Liver (tissue), 9 donors: ENCODE data around the gene PREX1. TPM values are rescaled to one million over a fixed set of nuclear protein-coding genes. Genes with fewer than 3 reads are reported as not detected.

ENCODE experiments used
- DNase-seq: peaks from one replicate; pipeline ENCODE4 v3.0.0-alpha.2; 2017; ENCODE audit warnings: low spot score
- H3K27ac ChIP-seq, 2 donors: one replicate each; pipeline ENCODE4 v1.7.0; 2013; ENCODE audit warnings: inconsistent platforms in 2 of 2, low read length in 2 of 2, control low read depth in 1 of 2, low read depth in 1 of 2, mild to moderate bottlenecking in 1 of 2
- H3K27me3 ChIP-seq, 4 donors: one replicate each; pipeline versions ENCODE4 v1.6.1 to v1.7.0; 2013; ENCODE audit warnings: low read length in 3 of 4, inconsistent platforms in 1 of 4, mild to moderate bottlenecking in 1 of 4, moderate library complexity in 1 of 4; ENCODE audit not compliant: control insufficient read depth in 4 of 4, insufficient read depth in 4 of 4
- H3K36me3 ChIP-seq, 4 donors: one replicate each; pipeline versions ENCODE4 v1.6.1 to v1.7.0; 2013; ENCODE audit warnings: low read length in 3 of 4, mild to moderate bottlenecking in 3 of 4, low read depth in 1 of 4, moderate library complexity in 1 of 4; ENCODE audit not compliant: control insufficient read depth in 4 of 4, insufficient read depth in 3 of 4
- H3K4me1 ChIP-seq, 4 donors: one replicate each; pipeline versions ENCODE4 v1.6.1 to v1.7.0; 2013; ENCODE audit warnings: low read length in 3 of 4, mild to moderate bottlenecking in 3 of 4, moderate library complexity in 1 of 4; ENCODE audit not compliant: control insufficient read depth in 4 of 4, insufficient read depth in 4 of 4
- H3K4me3 ChIP-seq, 3 donors: one replicate each; pipeline versions ENCODE4 v1.6.1 to v1.7.0; 2013; ENCODE audit warnings: low read length in 3 of 3, control low read depth in 1 of 3, low read depth in 1 of 3, mild to moderate bottlenecking in 1 of 3
- H3K9ac ChIP-seq, 2 donors: one replicate each; pipeline ENCODE4 v1.7.0; 2013; ENCODE audit warnings: low read length in 2 of 2, mild to moderate bottlenecking in 2 of 2, moderate library complexity in 2 of 2, control low read depth in 1 of 2, low read depth in 1 of 2
- H3K9me3 ChIP-seq, 4 donors: one replicate each; pipeline versions ENCODE4 v1.6.1 to v1.7.0; 2013; ENCODE audit warnings: low read length in 3 of 4; ENCODE audit not compliant: control insufficient read depth in 4 of 4
- ATF3 ChIP-seq: IDR thresholded peaks from 2 replicates; pipeline ENCODE4 v1.6.1; 2016; ENCODE audit warnings: antibody characterized with exemption
- CTCF ChIP-seq: fragments of 150-350 bp; IDR thresholded peaks from 2 replicates; pipeline ENCODE4 v1.5.1; 2017; ENCODE audit warnings: improper control_type of control experiment, low read depth, low read length; ENCODE audit not compliant: missing input control
- EGR1 ChIP-seq, 2 donors: IDR thresholded peaks; 2 replicates each; pipeline ENCODE4 v1.6.1; 2016 to 2018; ENCODE audit warnings: antibody characterized with exemption in 2 of 2, low read depth in 2 of 2
- FOXA1 ChIP-seq: IDR thresholded peaks from 2 replicates; pipeline ENCODE4 v1.6.1; 2016; ENCODE audit warnings: antibody characterized with exemption
- FOXA2 ChIP-seq: IDR thresholded peaks from 2 replicates; pipeline ENCODE4 v1.6.1; 2016; ENCODE audit warnings: antibody characterized with exemption
- GABPA ChIP-seq, 2 donors: IDR thresholded peaks in 1 of 2; conservative IDR thresholded peaks in 1 of 2; 2 replicates each; pipeline ENCODE4 v1.6.1; 2016; ENCODE audit warnings: antibody characterized with exemption in 2 of 2, mild to moderate bottlenecking in 1 of 2, moderate library complexity in 1 of 2
- HNF4A ChIP-seq, 2 donors: conservative IDR thresholded peaks; 2 replicates each; pipeline ENCODE4 v1.6.1; 2016; ENCODE audit warnings: antibody characterized with exemption in 2 of 2, mild to moderate bottlenecking in 2 of 2
- HNF4G ChIP-seq: IDR thresholded peaks from 2 replicates; pipeline ENCODE4 v1.6.1; 2016; ENCODE audit warnings: antibody characterized with exemption
- JUND ChIP-seq, 2 donors: IDR thresholded peaks; 2 replicates each; pipeline ENCODE4 v1.6.1; 2016; ENCODE audit warnings: antibody characterized with exemption in 2 of 2
- MAX ChIP-seq: IDR thresholded peaks from 2 replicates; pipeline ENCODE4 v1.6.1; 2016; ENCODE audit warnings: antibody characterized with exemption
- NR2F2 ChIP-seq: IDR thresholded peaks from 2 replicates; pipeline ENCODE4 v1.6.1; 2016; ENCODE audit warnings: antibody characterized with exemption
- RAD21 ChIP-seq, 2 donors: IDR thresholded peaks; 2 replicates each; pipeline ENCODE4 v1.6.1; 2016; ENCODE audit warnings: antibody characterized with exemption in 2 of 2, mild to moderate bottlenecking in 2 of 2
- REST ChIP-seq: IDR thresholded peaks from 2 replicates; pipeline ENCODE4 v1.6.1; 2016; ENCODE audit warnings: antibody characterized with exemption, mild to moderate bottlenecking
- RXRA ChIP-seq, 2 donors: IDR thresholded peaks; 2 replicates each; pipeline ENCODE4 v1.6.1; 2017 to 2018; ENCODE audit warnings: antibody characterized with exemption in 2 of 2, mild to moderate bottlenecking in 1 of 2
- SP1 ChIP-seq: IDR thresholded peaks from 2 replicates; pipeline ENCODE4 v1.6.1; 2018; ENCODE audit warnings: antibody characterized with exemption, mild to moderate bottlenecking
- TAF1 ChIP-seq: conservative IDR thresholded peaks from 2 replicates; pipeline ENCODE4 v1.6.1; 2016; ENCODE audit warnings: antibody characterized with exemption, mild to moderate bottlenecking
- YY1 ChIP-seq: IDR thresholded peaks from 2 replicates; pipeline ENCODE4 v1.6.1; 2016; ENCODE audit warnings: antibody characterized with exemption, mild to moderate bottlenecking
- ZBTB33 ChIP-seq: IDR thresholded peaks from 2 replicates; pipeline ENCODE4 v1.6.1; 2016; ENCODE audit warnings: antibody characterized with exemption
- WGBS: extraction: QIAGEN DNeasy Blood & Tissue Kit; methylation state at CpG from one replicate; pipeline ENCODE4 v1.1.7; 2013; 5-methylcytosine and 5-hydroxymethylcytosine counted together
- polyA plus RNA-seq, 2 donors: library from polyadenylated mRNA; stranded (reverse) in 1 of 2; unstranded in 1 of 2; fragments of 200-250 nt in 1 of 2; fragments of >200 nt in 1 of 2; fragmentation: Nextera tagmentation in 1 of 2; extraction: Ambion mirVana in 1 of 2; gene quantifications; one replicate each; pipeline versions ENCODE4 v1.2.1 to v1.2.3, GENCODE V29; 2013 to 2015
- total RNA-seq, 2 donors: library from RNA; depleted of rRNA; stranded (reverse); fragments of >200 nt; gene quantifications; one replicate each; pipeline ENCODE4 v1.2.3, GENCODE V29; 2014
- donor health status: healthy.
- donor health status: healthy.
- donor health status: healthy.
- donor health status: healthy.
- donor health status: healthy.

The PREX1 gene
- total and polyA plus RNA-seq, 4 donors, result 2.2 to 18.0 (median 10.8) TPM

- TF ChIP-seq MAX, result no peak
- TF ChIP-seq YY1, result no peak
- TF ChIP-seq HNF4A (conservative IDR thresholded peaks at IDR 0.05), result no peak
- no peak for TF ChIP-seq EGR1 (IDR thresholded peaks at IDR 0.05; ENCODE audit: low read depth in 2 of 2)
Measured at GRCh38 chr20:48583801-48584200, 244.0 kb downstream of the PREX1 start (continued).

- WGBS, result 85% methylated on average over 11 of the region's 11 CpGs
- no peaks in the 10 kb centered on the region for H3K9me3 ChIP-seq
- TF ChIP-seq JUND (IDR thresholded peaks at IDR 0.05) (no peak), EGR1 (IDR thresholded peaks at IDR 0.05; ENCODE audit: low read depth in 2 of 2) (no peak), TAF1 (no peak), SP1 (no peak), HNF4A (conservative IDR thresholded peaks at IDR 0.05) (no peak), FOXA2 (no peak), HNF4G (no peak), GABPA (IDR thresholded peaks at IDR 0.05 in 1 of 2, conservative IDR thresholded peaks at IDR 0.05 in 1 of 2) (no peak), MAX (no peak), RAD21 (IDR thresholded peaks at IDR 0.05) (no peak), RXRA (IDR thresholded peaks at IDR 0.05) (no peak), YY1 (no peak), REST (no peak), FOXA1 (no peak), CTCF (no peak), NR2F2 (no peak), ATF3 (no peak), ZBTB33 (no peak)
- H3K27ac ChIP-seq, result no peak overlapping the region
- no peaks in the 10 kb centered on the region for H3K27me3 ChIP-seq
- H3K36me3 ChIP-seq, result no peaks in the 10 kb centered on the region
- DNase-seq, result no peak
- no peak overlapping the region for H3K9ac ChIP-seq
- no peak overlapping the region for H3K4me3 ChIP-seq
- H3K4me1 ChIP-seq, result no peaks in the 10 kb centered on the region
Measured at GRCh38 chr20:48583171-48583570, 244.6 kb downstream of the PREX1 start.
